GM12878 (cell line): ENCODE measurements around the gene DACH1. TPM values are rescaled to one million over a fixed set of nuclear protein-coding genes. Genes with fewer than 3 reads are reported as not detected.

Experiments
- ATAC-seq: fragments of 200-7000 bp; cut with Tn5 transposase; 3 replicates; pipeline ENCODE4 v1.9.1; 2020; ENCODE audit warnings: mild to moderate bottlenecking, moderate library complexity
- BruUV-seq: library from RNA; stranded (reverse); fragments of 400-500 nt; replicated peaks from 2 replicates; lab custom pipeline; 2021; lab: Mats Ljungman, UMichigan
- CTCF ChIA-PET: fragments of 300-600 bp; sonication (Branson Sonifier 250); formaldehyde crosslinking; extraction: SDS; loops from one replicate; lab custom pipeline; 2021; ENCODE audit warnings: inconsistent platforms; lab: Yijun Ruan, JAX
- POLR2A ChIA-PET: fragments of 350-600 bp; formaldehyde crosslinking; extraction: SDS; loops from one replicate; lab custom pipeline; 2021; ENCODE audit warnings: inconsistent platforms; lab: Charles Lee
- RAD21 ChIA-PET: fragments of 300-600 bp; sonication (Branson Sonifier 250); formaldehyde crosslinking; loops from one replicate; lab custom pipeline; 2023; ENCODE audit warnings: antibody characterized with exemption; ENCODE audit not compliant: unreplicated experiment; lab: Charles Lee
- SMC1A ChIA-PET: fragments of 300-600 bp; sonication (Branson Sonifier 250); formaldehyde crosslinking; loops from one replicate; lab custom pipeline; 2023; ENCODE audit not compliant: unreplicated experiment, uncharacterized antibody; lab: Charles Lee
- DNase-seq: peaks from one replicate; pipeline ENCODE4 v3.0.0-alpha.2; 2011; ENCODE audit warnings: low read depth, low spot score
- FAIRE-seq: peaks from 3 replicates; lab custom pipeline; 2011; peaks lifted over from hg19 to GRCh38; lab: Jason Lieb, UNC
- H2AFZ ChIP-seq: 2 replicates; pipeline ENCODE4 v1.6.0; 2011; ENCODE audit warnings: low read depth, low read length, control low read depth; ENCODE audit not compliant: control insufficient read depth
- H3K27ac ChIP-seq: 2 replicates; pipeline ENCODE4 v1.5.1; 2011; ENCODE audit warnings: control low read depth; ENCODE audit not compliant: control insufficient read depth, insufficient read depth
- H3K27me3 ChIP-seq, 2 experiments: replicated peaks in 1 of 2; 2 replicates each; pipeline versions ENCODE4 v1.6.0 to v1.6.1; 2011; ENCODE audit warnings: low read length in 1 of 2; ENCODE audit not compliant: control insufficient read depth in 2 of 2, insufficient read depth in 2 of 2
- H3K36me3 ChIP-seq, 2 experiments: 2 replicates each; pipeline ENCODE4 v1.5.1; 2011; ENCODE audit warnings: low read length in 1 of 2; ENCODE audit not compliant: control insufficient read depth in 2 of 2, insufficient read depth in 2 of 2
- H3K4me1 ChIP-seq: 2 replicates; pipeline ENCODE4 v1.6.1; 2011; ENCODE audit warnings: mild to moderate bottlenecking, low read length, moderate library complexity, mixed read lengths; ENCODE audit not compliant: control insufficient read depth, insufficient read depth
- H3K4me2 ChIP-seq: 2 replicates; pipeline ENCODE4 v1.6.0; 2011; ENCODE audit warnings: control low read depth; ENCODE audit not compliant: control insufficient read depth, insufficient read depth
- H3K4me3 ChIP-seq: fragments of 200-600 bp; sonication (generic); 2 replicates; pipeline ENCODE4 v1.5.1; 2016
- H3K79me2 ChIP-seq: 2 replicates; pipeline ENCODE4 v1.6.0; 2011; ENCODE audit warnings: low read length; ENCODE audit not compliant: control insufficient read depth, insufficient read depth
- H3K9ac ChIP-seq: 2 replicates; pipeline ENCODE4 v1.8.0; 2011; ENCODE audit warnings: low read length, control low read depth, mixed read lengths; ENCODE audit not compliant: control insufficient read depth, insufficient read depth
- H3K9me3 ChIP-seq: replicated peaks from 3 replicates; pipeline ENCODE4 v1.5.1; 2011; ENCODE audit warnings: mild to moderate bottlenecking, low read length; ENCODE audit not compliant: control insufficient read depth, insufficient read depth
- H4K20me1 ChIP-seq: 2 replicates; pipeline ENCODE4 v1.6.0; 2011; ENCODE audit not compliant: control insufficient read depth, insufficient read depth
- ASH2L ChIP-seq: fragments of 300-600, 200-600 bp; sonication (generic); IDR thresholded peaks from 2 replicates; pipeline ENCODE4 v1.6.1; 2017; ENCODE audit warnings: low read depth, mild to moderate bottlenecking, borderline replicate concordance
- CBFB ChIP-seq: IDR thresholded peaks from 2 replicates; pipeline ENCODE4 v1.6.1; 2016; ENCODE audit warnings: antibody characterized with exemption, low read depth
- FOXK2 ChIP-seq: fragments of 450-650 bp; IDR thresholded peaks from 2 replicates; pipeline ENCODE4 v1.6.1; 2017; ENCODE audit warnings: mild to moderate bottlenecking, moderate library complexity
- NFXL1 ChIP-seq: fragments of 450-650 bp; IDR thresholded peaks from 2 replicates; pipeline ENCODE4 v1.6.1; 2017; ENCODE audit warnings: antibody characterized with exemption, mild to moderate bottlenecking, borderline replicate concordance
- PBX3 ChIP-seq: IDR thresholded peaks from 2 replicates; pipeline ENCODE4 v1.6.1; 2011; ENCODE audit warnings: mild to moderate bottlenecking, low read depth, low read length, moderate library complexity; ENCODE audit not compliant: insufficient replicate concordance
- RCOR1 ChIP-seq: conservative IDR thresholded peaks from 2 replicates; pipeline ENCODE4 v1.6.1; 2012; ENCODE audit warnings: low read depth, low read length, improper control_type of control experiment
- SIX5 ChIP-seq: IDR thresholded peaks from 2 replicates; pipeline ENCODE4 v1.6.1; 2011; ENCODE audit warnings: mild to moderate bottlenecking, low read depth, low read length, moderate library complexity; ENCODE audit not compliant: severe bottlenecking
- USF2 ChIP-seq: IDR thresholded peaks from 2 replicates; pipeline ENCODE4 v1.6.1; 2011; ENCODE audit warnings: low read depth, low read length, improper control_type of control experiment, borderline replicate concordance
- YY1 ChIP-seq: IDR thresholded peaks from 2 replicates; pipeline ENCODE4 v1.6.1; 2011; ENCODE audit warnings: low read depth, mild to moderate bottlenecking, low read length
- WGBS: methylation state at CpG from one replicate; pipeline ENCODE4 v1.1.6; 2016; ENCODE audit warnings: low lambda C conversion rate; ENCODE audit not compliant: insufficient replicate concordance, insufficient coverage; ENCODE audit errors: missing lambda C conversion rate; 5-methylcytosine and 5-hydroxymethylcytosine counted together
- in situ Hi-C: fragments of 300-500 bp; cut with MboI; formaldehyde crosslinking; loops from 9 replicates; pipeline ENCODE4 v1.14.3; 2018; ENCODE audit warnings: mixed read lengths
- intact Hi-C: fragments of 100-400 bp; cut with micrococcal nuclease; formaldehyde crosslinking; loops from one replicate; pipeline ENCODE4 v1.14.2; 2022; ENCODE audit not compliant: unreplicated experiment
- polyA plus RNA-seq, 11 experiments: library from polyadenylated mRNA; depleted of rRNA in 4 of 11; unstranded in 6 of 11; stranded (reverse) in 5 of 11; fragments of >200 nt; fragmentation: Nextera tagmentation in 4 of 11; fragmentation: Illumina TruSeq in 1 of 11; extraction: Ambion mirVana in 4 of 11; extraction: Trizol in 1 of 11; gene quantifications; 1 replicate in 1 of 11; 2 replicates in 10 of 11; pipeline versions ENCODE4 v1.2.1 to v1.2.3, GENCODE V29; 2011 to 2016; ENCODE audit warnings: inconsistent platforms in 2 of 11, missing spikeins in 2 of 11, low read depth in 1 of 11
- total RNA-seq, 4 experiments: library from RNA; depleted of rRNA in 3 of 4; stranded (reverse); fragments of >200 nt in 3 of 4; fragmentation: Illumina TruSeq in 1 of 4; extraction: Trizol in 1 of 4; gene quantifications; 2 replicates each; pipeline versions ENCODE4 v1.2.1 to v1.2.3, GENCODE V29; 2013 to 2021

Gene DACH1
- total and polyA plus RNA-seq, 10 of the 15 experiments (the other 5 are each of a cell fraction or from before 2014, with no cell fraction given), result 0.05 TPM; not detected in 9

- Histone ChIP-seq H3K9me3 (no peaks in the 10 kb centered on the region), H3K27ac (no peak overlapping the region), H3K27me3 (no peaks in the 10 kb centered on the region), H3K4me2 (no peak overlapping the region), H3K9ac (no peak overlapping the region), H2AFZ (no peak overlapping the region), H3K36me3 (no peaks in the 10 kb centered on the region), H3K4me1 (no peaks in the 10 kb centered on the region), H4K20me1 (no peaks in the 10 kb centered on the region), H3K4me3 (no peak overlapping the region), H3K79me2 (no peaks in the 10 kb centered on the region)
- CTCF ChIA-PET, result no interaction called here
- POLR2A ChIA-PET, result no interaction called here
- in situ Hi-C loops, result no loop called here
- WGBS, result 0% methylated on average over 1 of the region's 1 CpG
- RAD21 ChIA-PET, result no interaction called here
- ATAC-seq, result no peak
- no TSS peak for BruUV-seq
- DNase-seq, result no peak
- SMC1A ChIA-PET, result no interaction called here
- no peak for FAIRE-seq
- TF ChIP-seq PBX3, result no peak
- TF ChIP-seq ASH2L, result no peak
- TF ChIP-seq CBFB, result no peak
- TF ChIP-seq RCOR1, result no peak
- TF ChIP-seq NFXL1, result no peak
- intact Hi-C loops, result no loop called here
These were observed 94.6 kb downstream of the DACH1 start for GRCh38 chr13:71772361-71772760.

GRCh38 chr13:71771144-71771543, 95.9 kb downstream of the DACH1 start:
- TF ChIP-seq FOXK2 (no peak), USF2 (no peak), SIX5 (no peak), YY1 (no peak)
- ATAC-seq (no peak), FAIRE-seq (no peak), DNase-seq (no peak)
- SMC1A ChIA-PET, result no interaction called here
- in situ Hi-C loops (no loop called here), intact Hi-C loops (no loop called here)
- RAD21 ChIA-PET, result no interaction called here
- H3K9ac ChIP-seq, result no peak overlapping the region
- H3K4me3 ChIP-seq, result no peak overlapping the region
- H3K36me3 ChIP-seq, result no peaks in the 10 kb centered on the region
- 2% methylated on average over 2 of the region's 2 CpGs for WGBS
- BruUV-seq, result no TSS peak
- POLR2A ChIA-PET, result no interaction called here
- H3K9me3 ChIP-seq, result no peaks in the 10 kb centered on the region
- no peaks in the 10 kb centered on the region for H3K79me2 ChIP-seq
- H3K27ac ChIP-seq, result no peak overlapping the region
- CTCF ChIA-PET, result no interaction called here
- H3K4me1 ChIP-seq, result no peaks in the 10 kb centered on the region
- no peaks in the 10 kb centered on the region for H3K27me3 ChIP-seq
- no peak overlapping the region for H2AFZ ChIP-seq
- H3K4me2 ChIP-seq, result no peak overlapping the region
- H4K20me1 ChIP-seq, result no peaks in the 10 kb centered on the region
